HFF-Myc (cell line): ENCODE data around the gene SPTBN4.
A peak's percentile ranks its signal among the peaks of the same experiment; 100 is the strongest.

ENCODE experiments used
- DNase-seq: peaks from one replicate; pipeline ENCODE4 v3.0.0-alpha.2; 2011; ENCODE audit warnings: low read depth; ENCODE audit errors: extremely low read depth
- H3K4me3 ChIP-seq: replicated peaks from 2 replicates; pipeline ENCODE4 v1.5.1; 2011; ENCODE audit warnings: low read depth, mild to moderate bottlenecking, control low read depth, low read length
- CTCF ChIP-seq: IDR thresholded peaks from 2 replicates; pipeline ENCODE4 v1.5.1; 2012; ENCODE audit warnings: mild to moderate bottlenecking, low read depth, low read length, control low read depth; ENCODE audit errors: missing control alignments

Gene SPTBN4

GRCh38 chr19:40420766-40421765, 45.7 kb upstream of the SPTBN4 start:
- DNase-seq, result no peak
- TF ChIP-seq CTCF, result peak; percentile 96
- H3K4me3 ChIP-seq, result peak overlapping the region; percentile 55

- no peak for DNase-seq
- no peak overlapping the region for H3K4me3 ChIP-seq
- TF ChIP-seq CTCF, result no peak
Observed at GRCh38 chr19:40421993-40422747, 44.6 kb upstream of the SPTBN4 start.

GRCh38 chr19:40422748-40423566, 43.8 kb upstream of the SPTBN4 start:
- no peak for TF ChIP-seq CTCF
- DNase-seq, result no peak
- no peak overlapping the region for H3K4me3 ChIP-seq

GRCh38 chr19:40423938-40424337, 42.9 kb upstream of the SPTBN4 start:
- no peak for DNase-seq
- no peak for TF ChIP-seq CTCF
- peak overlapping the region; percentile 88 for H3K4me3 ChIP-seq

GRCh38 chr19:40424637-40425449, 42.0 kb upstream of the SPTBN4 start:
- TF ChIP-seq CTCF, result no peak
- H3K4me3 ChIP-seq, result peak overlapping the region; percentile 88
- no peak for DNase-seq
